GM10266 (cell line): ENCODE data around the gene TAF11L6.
"Not testable (repeated sequence)": the region's sequence is repeated elsewhere in the genome, so short reads cannot be mapped to it uniquely, and the experiment has no call there.

ENCODE experiments used
- DNase-seq: peaks from one replicate; pipeline ENCODE4 v3.0.0; 2012; ENCODE audit errors: extremely low spot score
- CTCF ChIP-seq: IDR thresholded peaks from 2 replicates; pipeline ENCODE4 v1.5.1; 2012; ENCODE audit warnings: mild to moderate bottlenecking, low read depth; ENCODE audit not compliant: control insufficient read depth, insufficient read depth; ENCODE audit errors: missing control alignments

The TAF11L6 gene

GRCh38 chr5:17528369-17528768, at the start of gene TAF11L6:
Gene TAF11L6, plus strand, starts transcription at chr5:17528669.
- not testable (repeated sequence) for DNase-seq

GRCh38 chr5:17481378-17481777, 47.1 kb upstream of the TAF11L6 start:
- no peak for DNase-seq
- TF ChIP-seq CTCF = no peak

- no peak for DNase-seq
- no peak for TF ChIP-seq CTCF
Observed at GRCh38 chr5:17482790-17483189, 45.7 kb upstream of the TAF11L6 start.

GRCh38 chr5:17486464-17487173, 41.9 kb upstream of the TAF11L6 start:
- DNase-seq = not testable (repeated sequence)

GRCh38 chr5:17487174-17487512, 41.3 kb upstream of the TAF11L6 start:
- no peak for DNase-seq
- TF ChIP-seq CTCF = no peak

- DNase-seq = not testable (repeated sequence)
Observed at GRCh38 chr5:17491257-17491656, 37.2 kb upstream of the TAF11L6 start.

GRCh38 chr5:17492770-17493169, 35.7 kb upstream of the TAF11L6 start:
- DNase-seq = no peak
- no peak for TF ChIP-seq CTCF

GRCh38 chr5:17497446-17497845, 31.0 kb upstream of the TAF11L6 start:
- no peak for DNase-seq

GRCh38 chr5:17497931-17498330, 30.5 kb upstream of the TAF11L6 start, which contains the start of gene TAF11L2:
Gene TAF11L2, plus strand, starts transcription at chr5:17498231.
- not testable (repeated sequence) for DNase-seq

More at GRCh38 chr5:17497446-17497845, 31.0 kb upstream of the TAF11L6 start:
- no peak for TF ChIP-seq CTCF
